Measurements from ENCODE around the gene COX15.
"Not testable (repeated sequence)": the region's sequence is repeated elsewhere in the genome, so short reads cannot be mapped to it uniquely, and the experiment has no call there.

Gene COX15

DNA sequence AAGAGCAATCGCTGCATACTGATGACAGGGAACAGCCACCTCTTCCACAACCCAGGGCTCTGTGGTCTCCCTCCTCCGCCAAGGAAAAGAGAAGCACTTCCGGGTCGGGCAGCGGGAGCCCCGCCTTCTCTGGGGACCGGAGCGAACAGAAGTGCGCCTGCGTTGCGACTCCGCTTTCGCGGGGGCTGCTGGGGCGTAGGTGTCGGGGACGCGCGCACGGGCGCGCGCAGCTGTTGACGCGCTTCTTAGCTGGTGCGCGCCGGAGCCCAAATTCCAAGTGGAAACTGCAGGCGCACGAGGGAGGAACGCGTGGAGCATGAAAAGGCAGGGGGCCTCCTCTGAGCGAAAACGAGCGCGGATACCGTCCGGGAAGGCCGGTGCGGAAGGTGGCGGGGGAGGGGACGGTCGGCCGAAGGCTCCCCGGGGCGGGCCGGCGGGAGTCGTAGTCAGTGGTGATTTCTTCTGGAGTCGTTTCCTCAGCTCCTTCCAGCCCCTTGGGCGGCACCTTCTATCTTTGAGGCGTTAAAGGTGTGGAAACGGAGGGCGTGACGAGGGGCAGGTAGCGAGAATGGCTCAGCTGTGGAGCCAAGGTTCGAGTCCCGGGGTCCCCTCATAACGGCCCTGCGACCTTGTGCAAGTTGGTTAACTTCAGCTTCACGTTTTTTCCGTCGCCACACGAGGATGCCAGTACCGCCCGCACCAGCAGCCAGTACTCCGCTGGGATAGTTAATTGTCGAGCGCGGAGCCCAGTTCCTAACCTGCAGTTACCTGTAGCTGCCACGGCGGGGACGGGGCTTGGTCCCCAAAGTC lies at the start of gene COX15, which contains the start of gene CUTC:
COX15 (minus strand) TSS at position 95 of the 810 bp plus-strand sequence; CDS start at position 17, 78 bp downstream.
CUTC (plus strand) TSS at position 202 of the 810 bp plus-strand sequence; CDS start at position 317, 115 bp downstream.
- DNase-seq, result peak; percentile 91

DNA sequence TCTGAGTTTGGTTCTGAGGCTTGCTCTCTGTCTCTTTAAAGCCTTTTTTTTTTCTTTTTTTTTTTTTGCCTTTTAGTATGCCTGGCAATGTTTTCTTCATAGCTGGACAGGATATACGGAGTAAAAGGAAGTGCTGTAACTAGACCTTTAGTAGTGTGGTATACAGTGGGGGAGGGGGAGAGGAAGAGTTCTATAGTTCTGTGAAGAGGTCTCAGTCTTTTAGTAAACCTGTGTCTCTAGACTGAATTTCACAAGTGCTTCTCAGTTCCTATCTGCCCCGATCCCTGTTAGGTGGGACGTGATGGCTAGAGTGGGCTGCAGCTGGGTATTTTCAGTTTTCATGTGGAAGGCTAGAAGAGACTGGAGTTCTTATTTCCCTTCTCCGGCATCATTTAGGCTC lies 47.4 kb upstream of the COX15 start:
- DNase-seq, result no peak

DNA sequence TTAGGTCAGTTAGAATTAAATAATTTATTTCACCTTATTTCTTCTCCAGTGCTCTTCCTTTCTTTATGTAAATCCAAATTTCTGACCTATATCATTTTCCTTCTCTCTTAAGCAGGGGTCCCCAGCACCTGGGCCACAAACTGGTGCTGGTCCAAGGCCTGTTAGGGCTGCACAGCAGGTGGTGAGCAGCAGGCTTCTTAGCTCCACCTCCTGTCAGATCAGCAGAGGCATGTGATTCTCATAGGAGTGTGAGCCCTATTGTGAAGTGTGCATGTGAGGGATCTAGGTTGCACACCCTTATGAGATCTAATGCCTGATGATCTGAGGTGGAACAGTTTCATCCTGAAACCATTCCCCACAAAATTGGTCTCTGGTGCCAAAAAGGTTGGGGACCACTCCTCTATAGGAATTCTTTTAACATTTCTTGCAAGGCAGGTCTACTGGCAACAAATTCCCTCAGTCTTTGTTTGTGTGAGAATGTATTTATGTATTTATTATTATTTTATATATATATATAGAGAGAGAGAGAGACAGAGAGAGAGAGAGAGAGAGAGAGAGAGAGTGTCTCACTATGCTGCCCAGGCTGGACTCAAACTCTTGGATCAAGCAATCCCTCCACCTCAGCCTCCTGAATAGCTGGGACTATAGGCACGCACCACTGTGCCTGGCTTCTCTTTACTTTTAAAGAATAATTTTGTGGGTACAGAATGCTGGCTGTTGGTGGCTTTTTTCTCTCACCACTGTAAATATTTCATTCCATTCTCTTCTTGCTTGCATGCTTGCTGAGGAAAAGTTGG lies 46.2 kb upstream of the COX15 start:
- no peak for DNase-seq

DNA sequence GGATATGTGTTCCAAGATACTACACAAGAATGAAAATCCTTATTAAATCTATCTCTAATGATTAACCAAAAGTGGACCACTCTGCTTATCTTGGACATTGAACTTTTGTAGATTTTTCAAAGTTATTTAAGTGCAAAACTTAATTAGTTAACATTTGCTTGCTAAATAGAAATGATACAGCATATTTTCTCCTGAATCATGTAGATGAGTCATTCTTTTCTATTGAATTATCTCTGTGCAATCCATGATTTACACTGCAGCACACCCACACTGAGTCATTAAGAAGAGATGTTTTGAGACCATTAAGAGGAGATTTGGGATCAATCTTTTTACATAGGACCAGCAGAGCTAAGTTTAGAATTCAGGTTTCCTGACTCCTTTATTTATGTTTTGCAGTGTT lies 43.9 kb upstream of the COX15 start:
- DNase-seq, result no peak

DNA sequence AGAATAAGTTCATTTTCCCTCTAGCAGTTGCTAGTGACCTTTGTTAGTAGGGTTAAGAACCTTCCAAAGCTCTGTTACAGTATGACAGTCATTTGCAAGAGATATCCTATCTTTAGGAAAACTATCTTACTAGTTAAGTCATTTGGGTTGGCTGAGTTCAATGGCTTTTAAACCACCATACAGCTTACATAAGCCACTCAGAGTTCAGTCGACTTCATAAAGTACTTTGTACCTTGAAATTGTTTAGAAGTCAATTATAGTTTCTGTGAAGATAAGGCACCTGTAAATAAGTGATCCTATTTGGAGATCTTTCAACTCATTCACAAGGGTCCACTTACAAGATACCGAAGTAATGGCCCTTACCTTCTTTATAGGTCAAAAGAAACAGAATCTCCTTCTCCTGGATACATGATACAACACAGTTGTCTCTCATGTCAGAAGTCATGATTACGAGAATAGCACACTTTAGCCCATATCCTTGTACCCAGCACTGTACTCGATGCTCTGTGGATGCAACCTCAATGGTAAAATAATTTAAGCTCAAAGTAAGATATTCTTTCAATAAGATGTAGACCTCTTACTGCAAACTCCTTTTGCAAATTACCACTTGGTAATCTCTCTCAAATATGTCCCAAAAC lies 38.6 kb upstream of the COX15 start:
- no peak for DNase-seq

DNA sequence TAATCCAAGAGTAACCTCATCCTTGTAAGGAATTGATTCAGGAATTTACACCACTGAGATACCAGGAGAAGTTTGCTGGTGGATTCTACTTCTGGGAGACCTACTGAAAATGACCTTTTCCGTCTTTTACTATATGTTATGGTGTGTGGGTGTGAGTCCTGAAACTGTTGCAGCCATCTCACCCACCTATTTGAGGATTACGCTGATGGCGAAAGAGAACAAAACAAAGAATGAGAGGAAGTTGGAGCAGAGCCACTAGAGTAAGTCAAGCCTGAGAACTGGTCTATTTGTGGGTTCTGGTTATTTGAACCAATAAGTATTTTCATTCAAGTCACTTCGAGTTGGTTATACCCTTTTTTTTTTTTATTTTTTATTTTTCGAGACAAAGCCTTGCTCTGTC lies 37.8 kb upstream of the COX15 start:
- DNase-seq, result no peak

DNA sequence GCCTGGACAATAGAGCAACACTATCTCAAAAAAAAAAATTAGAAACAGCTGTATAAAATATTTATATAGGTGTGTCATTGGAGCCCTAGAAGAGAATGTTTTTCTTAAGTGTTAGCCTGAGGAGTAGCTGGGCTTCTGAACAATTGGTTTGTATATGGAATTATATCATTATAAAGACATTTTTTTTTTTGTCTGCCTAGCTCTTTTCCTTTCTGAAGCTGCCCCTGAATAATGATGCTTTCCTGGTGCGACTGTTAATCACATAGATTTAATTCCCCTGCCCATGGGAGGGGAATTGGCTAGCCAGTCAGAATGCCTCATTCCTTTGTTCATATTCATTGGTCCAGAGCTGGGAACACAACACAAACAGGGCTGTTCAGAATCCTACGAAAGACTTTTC lies 36.6 kb upstream of the COX15 start:
- DNase-seq, result no peak

DNA sequence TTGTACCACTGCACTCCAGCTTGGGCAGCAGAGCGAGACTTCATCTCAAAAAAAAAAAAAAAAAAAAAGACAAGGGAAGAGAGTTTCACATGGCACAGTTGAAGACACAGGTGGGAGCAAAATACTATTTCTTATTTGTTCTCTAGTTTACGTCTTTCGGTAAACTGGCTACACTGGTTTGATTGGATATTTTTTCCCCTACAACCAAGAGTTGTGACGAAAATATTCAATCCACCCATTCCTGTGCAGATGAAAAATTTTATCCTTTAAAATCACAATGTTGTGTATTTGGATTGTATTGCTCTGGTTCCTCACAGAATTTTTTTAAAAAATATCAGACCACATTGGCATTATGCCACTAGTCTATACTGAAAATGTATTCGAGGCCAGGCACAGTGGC lies 36.0 kb upstream of the COX15 start:
- no peak for DNase-seq

DNA sequence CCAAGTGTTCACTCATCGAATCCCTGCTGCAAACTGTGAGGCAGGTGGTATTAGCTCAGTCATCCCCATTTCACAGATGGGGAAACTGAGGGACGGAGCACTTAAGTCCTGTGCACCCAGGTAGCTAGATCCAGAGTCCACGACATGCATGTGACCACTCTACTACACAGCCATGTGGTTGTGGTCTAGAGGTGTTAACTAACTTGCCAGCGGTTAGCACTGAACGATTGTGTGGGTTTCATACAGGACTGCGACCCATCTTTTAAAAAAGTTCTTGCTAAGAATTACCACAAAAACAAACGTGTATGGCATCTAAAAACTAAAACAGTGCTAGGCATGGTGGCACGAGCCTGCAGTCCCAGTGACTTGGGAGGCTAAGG lies 34.4 kb upstream of the COX15 start:
- DNase-seq, result no peak

DNA sequence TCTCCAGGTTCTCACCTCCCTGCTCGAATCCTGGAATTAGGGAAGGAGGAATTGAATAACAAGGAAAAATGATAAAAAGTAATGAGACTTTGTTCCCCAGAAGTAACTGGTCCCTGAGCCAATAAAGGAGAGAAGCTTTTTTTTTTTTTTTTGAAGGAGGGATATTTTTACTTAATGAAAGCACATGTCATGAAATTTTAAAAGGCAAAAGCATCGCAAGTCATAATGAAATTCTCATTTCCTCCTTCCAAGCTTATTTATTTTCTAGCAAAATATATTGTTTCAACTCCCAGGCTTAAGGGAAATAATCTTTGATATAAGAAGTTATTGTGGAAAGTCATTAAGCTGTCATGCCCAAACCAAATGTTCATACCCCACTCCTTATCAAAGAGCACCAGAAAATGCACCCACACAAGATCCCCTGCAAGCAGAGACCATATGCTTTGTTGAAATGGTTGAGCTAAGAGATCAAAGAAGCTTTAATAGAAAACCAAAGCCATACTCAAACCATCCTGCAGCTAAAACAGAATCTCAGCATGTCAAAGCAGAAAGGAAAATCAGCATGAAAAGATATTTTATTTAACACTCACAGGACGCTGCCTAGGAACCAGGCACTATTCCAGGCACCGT lies 33.9 kb upstream of the COX15 start:
- DNase-seq, result no peak

DNA sequence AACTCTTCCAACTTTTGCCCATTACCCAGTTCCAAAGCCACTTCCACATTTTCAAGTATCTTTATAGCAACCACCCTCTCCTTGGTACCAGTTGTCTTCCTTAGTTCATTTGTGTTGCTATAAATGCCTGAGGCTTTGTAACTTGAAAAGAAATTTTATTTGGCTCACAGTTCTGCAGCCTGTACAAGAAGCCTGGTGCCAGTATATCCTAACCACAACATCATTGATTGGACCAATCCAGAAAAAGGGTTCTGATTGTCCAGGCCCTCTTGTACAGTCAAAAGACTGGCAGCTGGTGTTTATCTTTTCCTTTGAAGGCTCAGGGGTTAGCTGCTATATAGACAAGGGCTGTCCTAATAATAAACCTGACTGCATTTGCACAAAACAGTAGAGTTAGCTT lies 29.4 kb upstream of the COX15 start:
- no peak for DNase-seq

DNA sequence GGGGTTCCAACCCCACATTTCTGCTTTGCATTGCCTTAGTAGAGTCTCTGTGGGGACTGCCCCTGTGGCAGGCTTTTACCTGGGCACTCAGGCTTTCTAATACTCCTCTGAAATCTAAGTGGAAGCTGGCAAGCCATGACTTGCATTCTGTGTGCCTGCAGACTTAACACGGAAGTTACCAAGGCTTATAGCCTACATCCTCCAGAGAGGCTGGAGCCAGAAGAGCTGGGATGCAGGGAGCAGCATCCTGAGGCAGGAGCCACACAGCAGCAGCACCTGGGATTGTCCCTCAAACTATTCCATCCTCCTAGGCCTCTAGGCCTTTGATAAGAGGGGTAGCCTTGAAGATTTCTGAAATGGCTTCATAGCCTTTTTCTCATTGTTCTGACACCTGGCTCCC lies 28.4 kb upstream of the COX15 start:
- no peak for DNase-seq

DNA sequence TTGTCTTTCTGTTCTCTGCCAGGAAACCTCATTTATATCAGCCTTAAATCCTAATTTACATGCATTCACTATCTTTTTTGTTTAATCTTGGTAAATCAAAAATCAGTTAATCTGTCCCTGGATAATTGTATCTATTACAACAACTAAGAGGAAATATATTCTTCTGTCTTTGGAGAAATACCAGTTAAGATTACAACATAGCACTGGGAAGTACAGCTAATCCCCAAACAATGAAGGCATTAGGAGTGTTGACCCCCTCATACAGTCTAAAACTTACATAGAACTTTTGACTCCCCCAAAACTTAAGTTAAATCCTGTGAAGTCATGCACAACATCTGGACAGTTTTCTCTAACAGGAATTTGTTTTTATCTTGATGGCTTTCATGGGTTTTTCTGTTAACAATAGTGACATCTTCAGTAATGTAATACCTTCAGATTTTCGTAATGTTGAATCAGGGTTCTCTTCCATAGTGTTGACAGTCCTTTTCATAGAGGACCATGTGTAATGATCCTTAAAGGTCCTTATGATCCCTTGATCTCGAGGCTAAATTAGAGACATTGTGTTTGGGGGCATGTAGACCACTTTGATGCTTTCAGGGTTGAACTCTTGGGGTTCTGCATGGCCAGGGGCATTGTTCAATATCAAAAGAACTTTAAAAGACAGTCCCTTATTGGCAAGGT lies 26.4 kb upstream of the COX15 start:
- no peak for DNase-seq

DNA sequence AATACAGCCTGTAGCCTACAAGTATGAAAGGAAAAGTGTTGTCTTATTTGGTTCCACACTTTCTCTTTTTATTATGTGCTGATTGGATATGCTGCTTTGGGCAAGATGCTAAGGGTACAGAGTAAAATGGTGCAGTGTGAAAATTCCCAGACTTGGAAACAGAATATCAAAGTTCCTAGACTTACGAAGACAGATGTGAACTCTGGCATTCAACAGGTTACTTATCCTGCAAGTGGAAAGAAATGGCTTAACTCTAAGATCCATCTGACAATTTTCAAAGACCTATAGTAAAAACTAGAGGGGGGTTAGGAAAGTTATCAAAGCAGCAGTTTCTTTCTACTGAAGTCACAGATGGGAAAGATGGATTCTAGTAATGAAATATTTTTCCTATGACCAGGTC lies 24.2 kb upstream of the COX15 start:
- DNase-seq, result no peak

DNA sequence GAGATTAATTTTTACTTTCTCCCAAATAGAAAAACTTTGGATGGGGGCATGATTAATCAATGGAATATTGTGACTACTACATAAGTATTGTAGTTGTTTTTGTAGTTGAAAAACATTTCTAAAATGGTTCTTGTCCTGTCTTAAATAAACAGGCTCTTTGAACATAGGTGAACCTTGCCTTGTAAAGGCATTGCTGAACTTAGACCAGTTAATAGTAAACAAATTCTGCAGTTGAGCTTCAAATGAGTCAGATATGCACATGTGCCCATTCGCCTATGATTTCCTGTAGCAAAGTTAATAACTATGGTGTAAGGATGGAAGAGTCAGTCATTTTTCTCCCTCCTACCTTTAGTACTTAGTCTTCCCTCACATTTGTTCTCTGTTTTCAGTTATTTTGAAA lies 22.7 kb upstream of the COX15 start:
- no peak for DNase-seq

DNA sequence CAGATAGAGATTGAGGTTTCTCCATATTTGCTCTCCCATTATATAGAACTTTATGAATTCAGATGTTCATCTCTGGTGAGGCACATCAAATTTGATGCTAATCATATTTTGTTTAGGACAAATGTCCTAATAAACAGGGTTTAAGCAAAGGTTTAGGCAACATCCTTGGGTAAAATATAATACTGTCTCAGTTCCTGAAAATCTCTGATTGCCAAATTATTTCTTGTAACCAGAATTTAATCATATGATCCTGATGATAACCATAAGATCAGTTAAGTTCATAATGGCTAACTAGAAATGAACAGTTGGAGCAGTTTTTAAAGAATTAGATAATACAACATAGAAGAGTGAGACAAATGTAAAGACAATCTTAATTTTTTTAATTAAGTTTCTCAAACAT lies 18.7 kb upstream of the COX15 start:
- no peak for DNase-seq

DNA sequence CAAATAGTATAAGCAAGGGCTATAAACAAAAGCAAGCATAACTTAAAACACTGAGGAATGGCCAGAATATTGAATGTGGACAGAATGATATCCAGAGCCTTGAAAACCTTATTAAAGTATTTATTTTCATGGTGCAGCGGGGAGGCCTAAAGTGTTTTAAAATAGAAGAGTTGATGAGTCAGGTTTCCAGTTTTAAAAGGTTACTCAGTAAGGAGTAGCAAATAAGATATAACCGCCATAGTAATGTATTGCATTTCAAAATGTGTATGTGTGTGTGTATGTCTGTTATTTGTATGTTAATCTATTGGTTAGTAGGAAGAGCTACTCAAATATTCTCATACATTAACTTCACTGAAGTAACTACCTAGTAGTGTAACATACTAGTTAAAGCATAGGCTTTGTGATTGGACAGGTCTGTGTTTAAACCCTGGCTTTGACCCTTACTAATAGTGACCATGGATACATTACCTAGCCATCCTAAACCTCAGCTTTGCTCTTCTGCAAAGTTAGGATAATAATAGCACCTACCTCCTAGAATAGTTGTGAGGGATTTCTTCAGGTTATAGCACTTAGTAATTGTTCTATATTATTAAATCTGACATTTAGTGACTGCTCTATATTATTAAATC lies 17.0 kb upstream of the COX15 start:
- no peak for DNase-seq

DNA sequence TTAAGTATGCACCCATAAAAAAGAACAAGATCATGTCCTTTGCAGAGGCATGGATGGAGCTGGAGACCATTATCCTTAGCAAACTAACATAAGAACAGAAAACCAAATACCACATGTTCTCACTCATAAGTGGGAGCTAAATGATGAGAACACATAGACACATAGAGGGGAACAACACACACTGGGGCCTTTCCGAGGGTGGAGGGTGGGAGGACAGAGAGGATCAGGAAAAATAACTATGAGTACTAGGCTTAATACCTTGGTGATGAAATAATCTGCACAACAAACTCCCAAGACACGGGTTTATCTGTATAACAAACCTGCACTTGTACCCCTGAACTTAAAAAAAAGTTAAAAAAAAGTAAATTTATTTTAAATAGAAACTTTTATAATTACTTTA lies 14.2 kb upstream of the COX15 start:
- DNase-seq, result not testable (repeated sequence)

DNA sequence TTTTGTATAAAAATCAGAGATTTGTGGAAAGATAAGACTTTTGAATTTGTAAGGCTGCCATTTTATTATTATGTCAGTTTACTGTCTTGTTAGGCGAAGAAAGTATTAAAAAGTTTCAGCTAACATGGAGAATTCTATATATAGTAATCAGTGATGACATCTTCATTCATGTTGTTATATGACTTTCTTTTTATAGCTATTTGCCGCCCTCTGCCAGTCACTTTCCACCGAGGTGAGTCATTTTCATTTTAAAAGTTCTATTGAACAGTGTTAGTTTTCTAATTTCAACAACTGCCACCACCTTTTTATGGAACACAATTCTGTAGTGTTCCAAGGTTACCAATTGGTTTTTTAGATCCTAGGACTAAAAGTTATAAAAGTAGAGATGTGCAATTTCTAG lies 11.9 kb upstream of the COX15 start:
- no peak for DNase-seq

DNA sequence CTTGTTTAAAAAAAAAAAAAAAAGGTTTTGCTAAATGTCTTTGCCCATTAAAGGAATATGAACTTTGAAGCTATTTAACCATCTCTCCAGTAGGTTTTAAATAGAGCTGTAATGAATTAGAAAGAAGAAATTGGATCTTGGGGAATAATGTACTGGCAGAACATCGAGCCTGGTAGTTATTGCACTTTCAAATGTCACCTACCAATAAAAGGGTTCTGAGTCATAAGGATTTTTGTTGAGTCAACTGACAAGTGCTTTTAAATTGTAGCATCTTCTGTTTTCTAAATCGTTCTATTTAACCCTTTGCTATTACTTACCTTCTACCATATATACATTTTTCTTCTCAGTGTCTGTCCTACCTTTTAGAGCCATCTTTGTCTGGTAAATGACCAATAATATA lies 10.8 kb upstream of the COX15 start:
- DNase-seq, result no peak

DNA sequence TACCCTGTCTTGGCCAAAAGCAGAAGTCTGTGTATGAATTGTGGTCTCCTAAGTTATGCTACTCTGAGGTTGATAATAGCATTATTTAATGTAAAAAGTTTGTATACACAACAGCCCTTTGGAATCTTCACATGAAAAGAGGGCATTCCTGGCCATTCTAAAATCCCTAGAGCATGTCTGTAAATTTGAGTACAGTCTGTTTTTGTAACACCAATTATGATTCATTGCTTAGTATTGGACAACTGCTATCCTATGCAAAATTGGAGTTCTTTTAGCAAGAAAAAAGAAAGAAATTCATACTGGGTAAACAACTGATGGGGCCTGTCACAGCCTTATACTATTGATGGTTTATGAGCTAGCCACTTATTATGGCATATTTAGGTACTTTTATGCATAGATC lies 10.3 kb upstream of the COX15 start:
- DNase-seq, result no peak

DNA sequence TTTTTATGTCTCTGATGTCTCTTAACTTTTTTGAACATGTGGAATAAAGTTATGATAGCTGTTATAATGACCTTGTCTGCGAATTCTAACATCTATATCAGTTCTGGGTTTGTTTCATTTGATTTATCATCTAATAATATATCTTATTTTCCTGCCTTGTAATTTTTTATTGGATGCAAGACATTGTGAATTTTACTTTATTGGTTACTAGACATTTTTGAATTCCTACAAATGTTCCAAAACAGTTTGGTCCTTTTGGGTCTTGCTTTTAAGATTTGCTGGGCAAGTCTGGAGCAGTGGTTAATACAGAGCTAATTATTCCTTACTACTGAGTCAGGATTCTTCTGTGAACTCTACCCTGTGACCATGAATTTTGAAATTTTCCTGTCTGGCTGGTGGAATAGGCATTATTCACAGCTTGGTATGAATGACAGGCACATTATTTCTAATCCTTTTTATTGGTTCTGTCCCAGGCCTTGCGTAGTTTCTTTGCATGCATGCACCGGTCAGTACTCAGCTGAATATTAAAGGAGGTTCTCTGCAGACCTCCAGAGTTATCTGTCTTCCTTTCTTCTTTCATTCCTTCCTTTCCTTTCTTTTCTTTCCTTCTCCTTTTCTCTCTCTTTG lies 9.1 kb upstream of the COX15 start:
- no peak for DNase-seq

Data from activated T-cell treated with anti-CD3 and anti-CD28 coated beads for 4 hours (primary cell).